Mononuclear cell (primary cell): Measurements from ENCODE around the gene FOXF2. TPM values are rescaled to one million over a fixed set of nuclear protein-coding genes. Genes with fewer than 3 reads are reported as not detected.
"Not testable (repeated sequence)": the region's sequence is repeated elsewhere in the genome, so short reads cannot be mapped to it uniquely, and the experiment has no call there.

Experiments
- H3K27me3 ChIP-seq: 2 replicates; pipeline ENCODE4 v1.6.0; 2011; ENCODE audit warnings: low read length, control low read depth; ENCODE audit not compliant: insufficient read depth
- H3K4me1 ChIP-seq: 2 replicates; pipeline ENCODE4 v1.5.1; 2011; ENCODE audit warnings: mild to moderate bottlenecking, low read length, control low read depth; ENCODE audit not compliant: insufficient read depth
- H3K4me3 ChIP-seq: 2 replicates; pipeline ENCODE4 v1.5.1; 2011; ENCODE audit warnings: mild to moderate bottlenecking, low read length, moderate library complexity
- H3K9me3 ChIP-seq: 2 replicates; pipeline ENCODE4 v1.5.1; 2011; ENCODE audit warnings: low read depth, mild to moderate bottlenecking, control low read depth, low read length
- total RNA-seq: library from RNA; depleted of rRNA; stranded (reverse); fragments of >200 nt; gene quantifications from one replicate; pipeline ENCODE4 v1.2.3, GENCODE V29; 2012

Gene FOXF2
- not detected for total RNA-seq

DNA sequence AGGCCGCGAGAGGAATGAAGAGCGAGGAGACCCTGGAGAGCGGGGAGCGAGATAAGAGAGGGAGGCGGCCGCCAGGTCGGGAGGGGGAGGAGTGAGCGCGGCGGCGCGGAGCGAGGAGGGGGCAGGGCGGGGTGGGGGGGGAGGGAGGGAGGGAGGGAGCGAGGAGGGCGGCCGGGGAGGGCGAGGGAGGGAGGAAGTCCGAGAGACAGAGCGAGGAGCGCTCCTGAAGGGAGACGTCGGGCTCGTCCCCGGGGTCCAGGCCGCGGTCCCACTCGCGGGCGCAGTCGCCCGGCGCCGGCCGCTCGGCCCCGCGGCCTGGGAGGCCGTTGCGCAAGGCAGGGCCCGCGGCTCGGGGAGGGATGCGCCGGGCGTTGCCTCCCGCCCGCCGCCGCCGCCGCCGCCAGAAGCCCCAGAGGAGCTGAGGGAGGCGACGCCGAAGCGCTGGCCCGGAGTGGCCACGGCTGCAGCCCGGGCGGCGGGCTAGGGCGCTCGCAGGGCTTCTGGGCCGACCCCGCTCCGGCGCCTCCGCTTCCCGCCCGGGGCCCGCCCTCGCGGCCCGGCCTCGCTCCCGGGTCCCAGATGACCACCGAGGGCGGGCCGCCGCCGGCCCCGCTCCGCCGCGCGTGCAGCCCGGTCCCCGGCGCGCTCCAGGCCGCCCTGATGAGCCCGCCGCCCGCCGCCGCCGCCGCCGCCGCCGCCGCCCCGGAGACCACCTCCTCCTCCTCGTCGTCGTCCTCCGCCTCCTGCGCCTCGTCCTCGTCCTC, at the start of gene FOXF2:
Gene FOXF2, plus strand, starts transcription at position 208 of the 764 bp plus-strand sequence. Its CDS starts 372 bp downstream, at position 580.
- peaks cover 82% of the 10 kb centered on the region for H3K27me3 ChIP-seq
- H3K4me3 ChIP-seq = no peak within 1 kb of the TSS
- H3K4me1 ChIP-seq = peaks cover 22% of the 10 kb centered on the region

DNA sequence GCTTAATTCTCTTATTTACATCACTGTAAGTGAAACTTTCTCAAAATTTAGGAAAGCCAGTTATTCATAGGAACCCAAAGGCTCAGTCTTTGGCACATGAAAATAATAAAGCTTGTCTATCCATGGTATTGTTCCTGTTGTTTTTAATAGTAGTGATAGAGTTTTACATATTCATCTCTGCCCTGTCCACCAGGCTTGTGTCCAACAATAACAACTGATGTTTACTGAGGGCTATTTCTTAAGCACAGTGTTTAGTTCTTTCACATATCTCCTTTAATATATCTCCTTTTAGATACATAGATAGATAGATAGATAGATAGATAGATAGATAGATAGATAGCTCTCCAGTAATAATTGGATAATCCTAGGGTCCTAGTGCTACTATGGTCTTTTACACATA, 43.3 kb upstream of the FOXF2 start:
- H3K4me1 ChIP-seq = no peaks in the 10 kb centered on the region
- peaks cover 56% of the 10 kb centered on the region for H3K27me3 ChIP-seq
- H3K4me3 ChIP-seq = no peak overlapping the region
- H3K9me3 ChIP-seq = peaks cover 20% of the 10 kb centered on the region

More for the DNA sequence above, at the start of gene FOXF2:
- no peaks in the 10 kb centered on the region for H3K9me3 ChIP-seq

- Histone ChIP-seq H3K4me3 (no peak overlapping the region), H3K4me1 (no peaks in the 10 kb centered on the region), H3K27me3 (peaks cover 56% of the 10 kb centered on the region), H3K9me3 (peaks cover 25% of the 10 kb centered on the region)
These were observed 42.8 kb upstream of the FOXF2 start for GRCh38 chr6:1346558-1347091.

DNA sequence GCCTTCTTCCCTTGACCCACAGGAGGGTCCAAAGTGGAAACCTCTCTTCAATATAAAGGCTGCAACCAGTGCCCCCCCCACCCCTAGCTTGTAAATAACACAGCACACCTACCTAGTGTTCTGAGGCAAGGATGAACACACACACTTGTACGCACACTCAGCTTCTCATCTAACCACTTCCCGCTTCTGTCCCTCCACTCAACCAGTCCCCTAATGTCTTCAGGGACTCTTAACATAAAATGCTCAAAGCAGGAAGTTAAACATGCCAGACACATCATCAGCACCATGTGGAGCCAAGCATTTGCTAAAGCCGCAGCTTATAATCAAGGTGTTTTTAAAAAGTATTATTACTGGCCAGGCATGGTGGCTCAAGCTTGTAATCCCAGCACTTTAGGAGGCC, 42.2 kb upstream of the FOXF2 start:
- peaks cover 27% of the 10 kb centered on the region for H3K9me3 ChIP-seq
- peaks cover 54% of the 10 kb centered on the region for H3K27me3 ChIP-seq
- H3K4me1 ChIP-seq = no peaks in the 10 kb centered on the region
- no peak overlapping the region for H3K4me3 ChIP-seq

GRCh38 chr6:1348675-1349074, 40.7 kb upstream of the FOXF2 start:
- Histone ChIP-seq H3K4me3 (no peak overlapping the region), H3K27me3 (peaks cover 53% of the 10 kb centered on the region), H3K4me1 (no peaks in the 10 kb centered on the region), H3K9me3 (peaks cover 27% of the 10 kb centered on the region)

DNA sequence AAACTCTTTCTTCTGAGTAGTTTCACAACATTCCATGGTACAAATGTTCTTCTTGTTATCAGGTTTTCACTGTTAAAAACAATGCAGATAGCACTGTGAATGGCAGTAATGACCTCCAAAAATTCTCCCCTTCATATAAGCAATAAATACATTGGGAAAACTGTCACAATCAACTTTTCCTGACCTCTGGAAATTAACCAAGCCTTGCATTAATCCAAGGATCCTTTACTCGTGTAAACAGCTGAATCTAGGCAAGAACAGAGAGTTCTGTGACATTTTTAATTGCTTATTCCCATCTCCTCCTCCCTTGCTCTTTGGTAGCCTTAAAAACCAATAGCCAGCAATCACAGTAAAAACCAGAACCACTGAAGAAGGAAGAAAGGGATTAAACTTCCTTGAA, 39.7 kb upstream of the FOXF2 start:
- H3K4me3 ChIP-seq = no peak overlapping the region
- peaks cover 54% of the 10 kb centered on the region for H3K27me3 ChIP-seq
- H3K9me3 ChIP-seq = peaks cover 21% of the 10 kb centered on the region
- H3K4me1 ChIP-seq = no peaks in the 10 kb centered on the region

GRCh38 chr6:1351381-1352008, 37.9 kb upstream of the FOXF2 start:
- H3K9me3 ChIP-seq = peaks cover 21% of the 10 kb centered on the region
- peaks cover 44% of the 10 kb centered on the region for H3K27me3 ChIP-seq
- no peaks in the 10 kb centered on the region for H3K4me1 ChIP-seq
- no peak overlapping the region for H3K4me3 ChIP-seq

- H3K9me3 ChIP-seq = peaks cover 18% of the 10 kb centered on the region
- H3K4me1 ChIP-seq, H3K4me3 ChIP-seq: not testable (repeated sequence)
- peaks cover 43% of the 10 kb centered on the region for H3K27me3 ChIP-seq
These were observed 34.3 kb upstream of the FOXF2 start for GRCh38 chr6:1355068-1355467.

- H3K4me3 ChIP-seq, H3K9me3 ChIP-seq, H3K4me1 ChIP-seq: not testable (repeated sequence)
- peaks cover 40% of the 10 kb centered on the region for H3K27me3 ChIP-seq
These were observed 27.7 kb upstream of the FOXF2 start for GRCh38 chr6:1361717-1362116.

- H3K27me3 ChIP-seq = peaks cover 40% of the 10 kb centered on the region
- H3K4me3 ChIP-seq = no peak overlapping the region
- H3K4me1 ChIP-seq = no peaks in the 10 kb centered on the region
- H3K9me3 ChIP-seq = no peaks in the 10 kb centered on the region
These were observed 26.7 kb upstream of the FOXF2 start for GRCh38 chr6:1362643-1363042.

GRCh38 chr6:1363298-1363697, 26.1 kb upstream of the FOXF2 start:
- Histone ChIP-seq H3K4me3 (no peak overlapping the region), H3K9me3 (no peaks in the 10 kb centered on the region), H3K27me3 (peaks cover 42% of the 10 kb centered on the region), H3K4me1 (no peaks in the 10 kb centered on the region)

DNA sequence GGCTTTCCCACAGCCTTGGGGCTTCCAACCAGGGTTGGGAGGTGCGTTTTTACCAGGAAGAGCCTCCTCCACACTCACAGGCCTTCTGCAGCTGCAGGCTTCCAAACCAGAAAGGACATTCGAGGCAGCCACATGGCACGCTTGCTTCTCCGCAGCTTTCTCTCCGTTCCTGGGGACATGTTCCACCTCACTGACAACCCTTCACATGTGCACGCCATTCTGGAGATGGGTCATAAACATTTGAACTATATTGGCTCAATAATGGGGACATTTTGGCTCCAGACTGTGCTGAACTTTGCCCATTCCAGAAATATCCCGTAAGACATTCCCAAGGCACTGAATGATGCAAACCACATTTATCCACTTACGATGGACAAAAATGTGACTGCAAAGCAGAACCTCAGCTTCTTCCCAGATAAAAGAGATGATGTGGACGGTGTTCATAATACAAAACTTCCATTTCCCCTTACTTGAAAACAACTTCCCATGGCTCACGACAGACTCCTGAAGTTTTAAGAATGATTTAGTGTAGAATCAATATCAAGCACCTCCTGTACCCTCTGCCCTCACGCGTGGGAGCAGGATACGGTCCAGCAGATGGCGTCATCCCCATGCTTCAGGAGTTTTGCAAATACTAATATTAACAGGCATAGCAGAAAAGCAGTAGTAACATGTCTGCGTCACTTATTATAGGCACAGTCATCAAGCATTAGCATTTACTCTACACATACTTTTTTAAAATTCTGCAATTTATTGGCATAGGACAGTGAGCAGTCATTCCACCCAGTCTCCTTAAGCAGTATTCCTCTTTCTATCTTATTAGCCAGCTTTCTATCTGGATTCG, 25.4 kb upstream of the FOXF2 start:
- Histone ChIP-seq H3K9me3 (no peaks in the 10 kb centered on the region), H3K4me3 (no peak overlapping the region), H3K27me3 (peaks cover 44% of the 10 kb centered on the region), H3K4me1 (no peaks in the 10 kb centered on the region)

DNA sequence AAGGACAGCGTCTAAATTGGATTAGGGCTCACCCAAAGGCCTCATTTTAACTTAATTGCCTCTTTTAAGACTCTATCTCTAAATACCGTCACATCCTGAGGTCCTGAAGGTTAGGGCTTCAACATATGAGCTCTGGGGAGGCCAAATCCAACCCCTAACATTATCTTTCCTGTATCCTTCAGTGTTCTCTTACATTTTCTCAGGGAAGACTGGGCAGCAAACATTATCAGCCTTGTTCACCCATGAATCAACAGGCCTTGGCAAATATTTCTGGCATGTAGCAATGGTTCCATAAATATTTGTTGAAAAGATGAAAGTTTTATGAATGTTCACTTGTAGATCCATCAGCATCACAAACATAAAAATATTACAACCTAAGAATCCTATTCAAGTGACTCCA, 24.6 kb upstream of the FOXF2 start:
- Histone ChIP-seq H3K9me3 (no peaks in the 10 kb centered on the region), H3K4me3 (no peak overlapping the region), H3K27me3 (peaks cover 39% of the 10 kb centered on the region), H3K4me1 (no peaks in the 10 kb centered on the region)

DNA sequence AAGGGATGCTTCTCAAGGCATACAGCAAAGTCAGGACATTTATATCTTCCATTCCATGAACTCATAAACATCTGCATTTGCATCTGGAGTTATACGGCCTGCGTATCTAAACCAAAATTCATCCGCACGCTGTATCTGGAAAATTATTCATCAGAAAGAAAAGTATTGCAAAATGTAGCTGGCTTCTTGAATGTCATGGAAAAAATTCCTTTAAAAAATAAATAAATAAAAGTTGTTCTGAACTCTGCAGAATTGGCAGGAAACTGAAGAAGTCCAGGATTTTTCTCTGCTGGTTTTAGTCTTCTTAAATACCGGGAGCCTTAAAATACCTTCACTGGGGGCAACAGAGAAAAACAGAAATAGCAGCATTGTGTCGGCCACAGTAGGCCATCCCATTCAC, 23.7 kb upstream of the FOXF2 start:
- Histone ChIP-seq H3K4me1 (no peaks in the 10 kb centered on the region), H3K27me3 (peaks cover 40% of the 10 kb centered on the region), H3K9me3 (no peaks in the 10 kb centered on the region), H3K4me3 (no peak overlapping the region)

DNA sequence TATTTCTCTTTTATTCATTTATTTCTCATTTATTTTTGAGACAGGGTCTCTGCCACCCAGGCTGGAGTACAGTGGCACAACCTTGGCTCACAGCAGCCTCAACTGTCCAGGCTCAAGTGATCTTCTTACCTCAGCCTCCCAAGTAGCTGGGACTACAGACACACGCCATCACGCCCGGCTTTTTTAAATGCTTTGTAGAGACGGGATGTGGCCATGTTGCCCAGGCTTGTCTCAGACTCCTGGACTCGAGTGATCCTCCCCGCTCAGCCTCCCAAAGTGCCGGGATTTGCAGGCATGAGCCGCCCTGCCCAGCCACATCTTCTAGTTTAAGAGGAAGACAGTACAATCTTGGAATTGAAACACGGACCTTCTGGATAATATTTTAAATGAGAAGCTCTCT, 21.6 kb upstream of the FOXF2 start:
- no peak overlapping the region for H3K4me3 ChIP-seq
- no peaks in the 10 kb centered on the region for H3K9me3 ChIP-seq
- peaks cover 46% of the 10 kb centered on the region for H3K27me3 ChIP-seq
- H3K4me1 ChIP-seq = no peaks in the 10 kb centered on the region
